A673 (cell line): ENCODE measurements around the gene KLHL5. TPM values are rescaled to one million over a fixed set of nuclear protein-coding genes. Genes with fewer than 3 reads are reported as not detected.

Experiments used
- BruUV-seq: library from RNA; stranded (reverse); fragments of 400-500 nt; replicated peaks from 2 replicates; lab custom pipeline; 2021; lab: Mats Ljungman, UMichigan
- CTCF ChIA-PET: fragments of 300-600 bp; sonication (Branson Sonifier 250); formaldehyde crosslinking; loops from one replicate; lab custom pipeline; 2022; ENCODE audit warnings: antibody characterized with exemption; lab: Charles Lee
- POLR2A ChIA-PET: fragments of 300-600 bp; sonication (Branson Sonifier 250); formaldehyde crosslinking; loops from one replicate; lab custom pipeline; 2022; ENCODE audit warnings: antibody characterized with exemption; ENCODE audit not compliant: low non-redundant PET; lab: Charles Lee
- DNase-seq: peaks from one replicate; pipeline ENCODE4 v3.0.0-alpha.2; 2015; ENCODE audit warnings: low spot score
- H3K27ac ChIP-seq: fragments of 200-600 bp; sonication (generic); 2 replicates; pipeline ENCODE4 v1.5.1; 2016; ENCODE audit warnings: mixed run types, low read depth, mild to moderate bottlenecking, mixed read lengths, antibody characterized with exemption, low read length; ENCODE audit not compliant: poor library complexity, severe bottlenecking
- H3K27me3 ChIP-seq: fragments of 200-600 bp; sonication (generic); replicated peaks from 2 replicates; pipeline ENCODE4 v1.6.1; 2017; ENCODE audit warnings: mixed run types, low read depth, mild to moderate bottlenecking, mixed read lengths, antibody characterized with exemption, low read length; ENCODE audit not compliant: insufficient read depth, poor library complexity
- H3K36me3 ChIP-seq: fragments of 200-600 bp; sonication (generic); 2 replicates; pipeline ENCODE4 v1.6.1; 2016; ENCODE audit warnings: mixed run types, mild to moderate bottlenecking, mixed read lengths, antibody characterized with exemption, low read length; ENCODE audit not compliant: insufficient read depth, poor library complexity, severe bottlenecking
- H3K4me1 ChIP-seq: fragments of 200-600 bp; sonication (generic); 2 replicates; pipeline ENCODE4 v1.6.1; 2017; ENCODE audit warnings: mixed run types, mild to moderate bottlenecking, mixed read lengths, antibody characterized with exemption, low read length; ENCODE audit not compliant: insufficient read depth, poor library complexity, severe bottlenecking
- H3K4me3 ChIP-seq: fragments of 200-600 bp; sonication (generic); 2 replicates; pipeline ENCODE4 v1.5.1; 2016; ENCODE audit warnings: low read depth, mixed run types, mild to moderate bottlenecking, mixed read lengths, low read length; ENCODE audit not compliant: poor library complexity, severe bottlenecking
- H3K9me3 ChIP-seq: fragments of 200-600 bp; sonication (generic); 2 replicates; pipeline ENCODE4 v1.6.1; 2016; ENCODE audit warnings: mixed run types, low read depth, mild to moderate bottlenecking, mixed read lengths, antibody characterized with exemption, low read length; ENCODE audit not compliant: poor library complexity, severe bottlenecking
- EZH2 ChIP-seq: fragments of 200-600 bp; sonication (generic); IDR thresholded peaks from 2 replicates; pipeline ENCODE4 v1.6.1; 2017; ENCODE audit warnings: borderline replicate concordance, low read depth, mild to moderate bottlenecking, mixed read lengths, antibody characterized with exemption, low read length; ENCODE audit not compliant: poor library complexity, severe bottlenecking
- intact Hi-C: fragments of 100-400 bp; cut with micrococcal nuclease; formaldehyde crosslinking; loops from one replicate; pipeline ENCODE4 v1.10.0; 2022; ENCODE audit not compliant: unreplicated experiment
- total RNA-seq: library from RNA; stranded (reverse); gene quantifications from 2 replicates; pipeline ENCODE4 v1.2.3, GENCODE V29; 2021
- TF ChIP-seq, protein P1 (sequence below): fragments of 300-800, 200-600 bp; sonication (generic); conservative IDR thresholded peaks from 2 replicates; pipeline ENCODE4 v1.5.1; 2017; ENCODE audit warnings: low read depth, mild to moderate bottlenecking, antibody characterized with exemption, low read length, moderate library complexity, mixed read lengths

KLHL5 gene
- total RNA-seq, 1 experiment from 2014 or later: 21.6 TPM

DNA sequence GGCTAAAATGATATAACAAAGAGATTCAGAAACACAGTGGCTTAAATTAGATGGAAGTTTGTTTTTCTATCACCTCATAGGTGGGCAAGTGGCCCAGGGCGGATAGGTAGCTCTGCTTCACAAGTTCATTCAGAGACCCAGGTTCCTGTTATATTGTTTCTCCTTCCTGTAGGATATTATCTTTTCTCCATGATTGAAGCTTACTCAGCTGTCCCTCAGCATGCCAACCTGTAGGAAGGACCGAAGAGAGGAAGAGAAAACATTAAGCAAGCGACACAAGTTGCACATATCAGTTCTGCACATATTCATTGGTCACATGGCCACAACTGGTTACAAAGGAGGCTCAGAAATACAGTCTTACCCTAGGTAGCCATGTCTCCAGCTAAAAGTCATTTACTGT lies 6.9 kb downstream of the KLHL5 start:
- no peak overlapping the region for H3K4me3 ChIP-seq
- ChIA-PET POLR2A (no interaction called here), CTCF (no interaction called here)
- H3K36me3 ChIP-seq: no peaks in the 10 kb centered on the region
- H3K27me3 ChIP-seq: no peaks in the 10 kb centered on the region
- no peaks in the 10 kb centered on the region for H3K4me1 ChIP-seq
- BruUV-seq: no TSS peak
- no peak for DNase-seq
- no peak overlapping the region for H3K27ac ChIP-seq
- no peak for TF ChIP-seq EZH2
- TF ChIP-seq, protein P1, sequence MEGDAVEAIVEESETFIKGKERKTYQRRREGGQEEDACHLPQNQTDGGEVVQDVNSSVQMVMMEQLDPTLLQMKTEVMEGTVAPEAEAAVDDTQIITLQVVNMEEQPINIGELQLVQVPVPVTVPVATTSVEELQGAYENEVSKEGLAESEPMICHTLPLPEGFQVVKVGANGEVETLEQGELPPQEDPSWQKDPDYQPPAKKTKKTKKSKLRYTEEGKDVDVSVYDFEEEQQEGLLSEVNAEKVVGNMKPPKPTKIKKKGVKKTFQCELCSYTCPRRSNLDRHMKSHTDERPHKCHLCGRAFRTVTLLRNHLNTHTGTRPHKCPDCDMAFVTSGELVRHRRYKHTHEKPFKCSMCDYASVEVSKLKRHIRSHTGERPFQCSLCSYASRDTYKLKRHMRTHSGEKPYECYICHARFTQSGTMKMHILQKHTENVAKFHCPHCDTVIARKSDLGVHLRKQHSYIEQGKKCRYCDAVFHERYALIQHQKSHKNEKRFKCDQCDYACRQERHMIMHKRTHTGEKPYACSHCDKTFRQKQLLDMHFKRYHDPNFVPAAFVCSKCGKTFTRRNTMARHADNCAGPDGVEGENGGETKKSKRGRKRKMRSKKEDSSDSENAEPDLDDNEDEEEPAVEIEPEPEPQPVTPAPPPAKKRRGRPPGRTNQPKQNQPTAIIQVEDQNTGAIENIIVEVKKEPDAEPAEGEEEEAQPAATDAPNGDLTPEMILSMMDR: no peak
- intact Hi-C loops: no loop called here
- no peaks in the 10 kb centered on the region for H3K9me3 ChIP-seq

DNA sequence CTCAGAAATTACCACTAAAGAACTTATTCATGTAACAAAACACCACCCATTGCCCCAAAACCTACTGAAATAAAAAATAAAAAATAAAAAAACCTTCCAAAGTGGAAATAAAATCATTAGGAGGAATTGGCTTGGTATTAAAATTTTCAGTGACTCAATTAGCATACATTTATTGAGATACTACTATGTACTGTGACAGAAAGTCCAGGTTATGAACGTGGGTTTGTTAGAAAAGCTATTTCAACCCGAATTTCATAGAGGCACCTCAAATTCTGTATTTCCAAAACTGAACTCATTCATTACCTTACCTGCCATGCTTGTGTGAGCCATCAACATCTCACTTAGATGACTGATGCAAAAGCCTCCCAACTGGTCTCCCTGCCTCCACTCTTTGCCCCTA lies 16.8 kb downstream of the KLHL5 start:
- H3K27ac ChIP-seq: no peak overlapping the region
- H3K9me3 ChIP-seq: no peaks in the 10 kb centered on the region
- CTCF ChIA-PET: no interaction called here
- no peak for DNase-seq
- no peak overlapping the region for H3K4me3 ChIP-seq
- H3K36me3 ChIP-seq: no peaks in the 10 kb centered on the region
- no peak for TF ChIP-seq EZH2
- TF ChIP-seq, protein P1: no peak
- BruUV-seq: no TSS peak
- intact Hi-C loops: no loop called here
- POLR2A ChIA-PET: no interaction called here
- H3K4me1 ChIP-seq: no peaks in the 10 kb centered on the region
- no peaks in the 10 kb centered on the region for H3K27me3 ChIP-seq

DNA sequence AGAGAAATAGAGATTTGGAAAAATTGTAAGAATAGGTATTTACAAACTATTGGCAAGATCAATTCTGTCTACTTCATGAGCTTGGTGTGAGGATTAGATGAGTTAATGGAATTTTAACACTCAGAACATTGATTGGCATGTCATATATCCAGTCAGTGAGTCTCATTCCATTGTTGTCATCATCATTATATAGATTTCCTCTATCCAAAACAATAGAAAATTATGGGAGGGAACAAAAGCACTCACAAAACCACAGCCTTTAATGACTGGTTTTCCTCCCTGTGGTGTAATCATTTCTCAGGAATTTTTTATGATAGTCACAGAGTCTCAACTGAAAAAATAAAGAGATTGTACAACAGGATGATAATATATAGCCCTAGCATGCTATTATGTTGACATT lies 21.1 kb downstream of the KLHL5 start:
- peak; percentile 9 for DNase-seq
- intact Hi-C loops: no loop called here

More for the DNA sequence above, 21.1 kb downstream of the KLHL5 start:
- H3K4me3 ChIP-seq: no peak overlapping the region
- H3K27ac ChIP-seq: no peak overlapping the region
- CTCF ChIA-PET: no interaction called here
- no peaks in the 10 kb centered on the region for H3K9me3 ChIP-seq
- no TSS peak for BruUV-seq
- no peaks in the 10 kb centered on the region for H3K4me1 ChIP-seq
- no peaks in the 10 kb centered on the region for H3K27me3 ChIP-seq
- no peaks in the 10 kb centered on the region for H3K36me3 ChIP-seq
- POLR2A ChIA-PET: no interaction called here
- TF ChIP-seq, protein P1: no peak
- no peak for TF ChIP-seq EZH2
